OCI-LY7 (cell line): ENCODE measurements around the gene KIDINS220.

Experiments
- CTCF ChIP-seq: fragments of 200-600 bp; sonication (generic); conservative IDR thresholded peaks from 2 replicates; pipeline ENCODE4 v1.5.1; 2014; ENCODE audit warnings: mild to moderate bottlenecking, antibody characterized with exemption, low read length, moderate library complexity, mixed read lengths
- EZH2phosphoT487 ChIP-seq: fragments of 200-600 bp; sonication (generic); IDR thresholded peaks from 2 replicates; pipeline ENCODE4 v1.6.1; 2018; ENCODE audit warnings: low read depth, borderline replicate concordance, mild to moderate bottlenecking, mixed run types, antibody characterized with exemption, low read length, moderate library complexity, mixed read lengths

- TF ChIP-seq CTCF (no peak), EZH2phosphoT487 (no peak)
These were observed 107.5 kb downstream of the KIDINS220 start for GRCh38 chr2:8729939-8730338.
